ENCODE results near the gene CCDC144A.
"Not testable (repeated sequence)": the region's sequence is repeated elsewhere in the genome, so short reads cannot be mapped to it uniquely, and the experiment has no call there.

The CCDC144A gene

DNA sequence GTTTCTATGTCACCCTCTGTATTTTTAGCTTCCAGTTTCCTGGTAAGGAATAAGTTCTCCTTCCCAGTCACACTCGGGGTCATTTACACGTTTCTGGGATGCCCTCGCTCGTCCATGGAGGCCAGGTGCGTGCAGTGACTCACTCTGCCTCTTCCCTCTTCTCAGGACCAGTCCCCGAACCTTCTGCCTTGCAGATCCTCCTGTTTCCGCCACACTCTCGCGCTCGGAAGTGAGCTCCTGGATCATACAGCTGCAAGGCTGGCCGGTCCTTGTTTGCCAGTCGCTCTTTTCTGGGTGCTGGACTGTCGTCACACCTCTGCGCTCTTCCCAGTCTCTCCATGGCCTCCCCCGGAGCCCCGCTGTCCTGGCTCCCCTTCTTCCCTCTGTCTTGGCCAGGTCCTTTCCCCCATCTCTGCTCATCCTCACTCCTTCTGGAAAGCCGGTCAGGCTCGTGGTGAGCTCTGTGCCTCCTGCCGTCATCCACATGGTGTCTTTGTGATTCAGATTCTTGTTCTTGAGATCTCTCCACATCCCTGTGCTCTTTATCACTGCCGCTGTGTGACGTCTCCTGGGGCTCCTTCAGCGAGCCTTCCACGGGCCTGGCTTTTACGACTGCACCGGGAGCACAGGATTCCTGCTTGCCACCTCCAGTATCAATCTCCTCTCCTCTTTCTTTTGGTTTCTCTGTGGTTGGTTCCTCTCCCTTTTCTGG, 55.6 kb downstream of the CCDC144A start:
- not testable (repeated sequence) for H2BK120ac ChIP-seq (ENCODE audit: insufficient read depth, low read length, poor library complexity); H3K14ac ChIP-seq (ENCODE audit: low read length); H3K4me3 ChIP-seq (ENCODE audit: low read depth, low read length); H3K9ac ChIP-seq (ENCODE audit: low read length); H3K18ac ChIP-seq (ENCODE audit: low read length); H2AK5ac ChIP-seq (ENCODE audit: low read length); H3K79me2 ChIP-seq (ENCODE audit: control insufficient read depth, insufficient read depth, low read length, poor library complexity); H2BK12ac ChIP-seq (ENCODE audit: low read length); H3K9me3 ChIP-seq (ENCODE audit: insufficient read depth, low read depth, low read length); H3K79me1 ChIP-seq (ENCODE audit: low read length); H3K23ac ChIP-seq (ENCODE audit: low read length); H2BK5ac ChIP-seq (ENCODE audit: low read depth, low read length, poor library complexity); H3K27me3 ChIP-seq (ENCODE audit: insufficient read depth, low read length); H3K27ac ChIP-seq (ENCODE audit: low read depth, low read length); H3K4me1 ChIP-seq (ENCODE audit: control insufficient read depth in 1 of 2, insufficient read depth in 2 of 2, low read length in 2 of 2); H2AFZ ChIP-seq (ENCODE audit: insufficient read depth, low read length, poor library complexity); H4K8ac ChIP-seq (ENCODE audit: low read depth, low read length); H4K91ac ChIP-seq (ENCODE audit: low read depth, low read length); H3K4ac ChIP-seq (ENCODE audit: low read depth, low read length); H4K12ac ChIP-seq (ENCODE audit: low read depth, low read length); H3K36me3 ChIP-seq (ENCODE audit: control insufficient read depth in 1 of 2, insufficient read depth in 2 of 2, low read length in 2 of 2)
- WGBS (ENCODE audit: extremely low coverage, insufficient coverage, insufficient read length), result no CpG with 5 or more reads among the region's 25 CpGs
- peak overlapping the region; percentile 47 for H3K4me2 ChIP-seq (ENCODE audit: low read length)
- DNase-seq, result peak; percentile 58 to 70

DNA sequence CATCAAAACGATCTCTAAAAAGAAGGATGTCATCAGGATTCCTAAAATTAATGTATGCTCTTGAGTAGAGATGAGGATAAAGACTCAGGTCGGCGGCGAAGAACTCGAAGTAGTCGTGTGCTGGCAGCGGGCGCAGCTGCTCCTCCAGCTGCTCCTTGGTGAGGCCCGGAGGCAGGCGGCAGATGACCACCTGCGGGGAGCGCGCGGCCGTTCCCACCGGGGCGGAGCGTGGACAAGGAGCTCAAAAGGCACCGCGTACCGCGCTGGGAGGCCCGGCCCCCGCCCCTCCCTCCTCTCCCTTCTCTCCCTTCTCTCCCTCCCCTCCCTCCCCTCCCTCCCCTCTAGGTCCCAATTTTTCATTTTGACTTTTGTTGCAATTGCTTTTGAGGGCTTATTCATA, 56.5 kb downstream of the CCDC144A start:
- not testable (repeated sequence) for H2BK5ac ChIP-seq (ENCODE audit: low read depth, low read length, poor library complexity); H2AFZ ChIP-seq (ENCODE audit: insufficient read depth, low read length, poor library complexity); H3K9me3 ChIP-seq (ENCODE audit: insufficient read depth, low read depth, low read length); H3K14ac ChIP-seq (ENCODE audit: low read length); H4K91ac ChIP-seq (ENCODE audit: low read depth, low read length); H3K4ac ChIP-seq (ENCODE audit: low read depth, low read length); H3K4me1 ChIP-seq (ENCODE audit: control insufficient read depth in 1 of 2, insufficient read depth in 2 of 2, low read length in 2 of 2); H4K12ac ChIP-seq (ENCODE audit: low read depth, low read length); H2BK12ac ChIP-seq (ENCODE audit: low read length); H3K23ac ChIP-seq (ENCODE audit: low read length); H3K79me1 ChIP-seq (ENCODE audit: low read length); H3K27me3 ChIP-seq (ENCODE audit: insufficient read depth, low read length); H4K8ac ChIP-seq (ENCODE audit: low read depth, low read length); H3K36me3 ChIP-seq (ENCODE audit: control insufficient read depth in 1 of 2, insufficient read depth in 2 of 2, low read length in 2 of 2); H3K9ac ChIP-seq (ENCODE audit: low read length); H3K79me2 ChIP-seq (ENCODE audit: control insufficient read depth, insufficient read depth, low read length, poor library complexity); H3K27ac ChIP-seq (ENCODE audit: low read depth, low read length); H3K18ac ChIP-seq (ENCODE audit: low read length); H3K4me3 ChIP-seq (ENCODE audit: low read depth, low read length); H2AK5ac ChIP-seq (ENCODE audit: low read length); H2BK120ac ChIP-seq (ENCODE audit: insufficient read depth, low read length, poor library complexity); H3K4me2 ChIP-seq (ENCODE audit: low read length)
- DNase-seq, result peak; percentile 30 to 46
- no CpG with 5 or more reads among the region's 24 CpGs for WGBS (ENCODE audit: extremely low coverage, insufficient coverage, insufficient read length)

DNA sequence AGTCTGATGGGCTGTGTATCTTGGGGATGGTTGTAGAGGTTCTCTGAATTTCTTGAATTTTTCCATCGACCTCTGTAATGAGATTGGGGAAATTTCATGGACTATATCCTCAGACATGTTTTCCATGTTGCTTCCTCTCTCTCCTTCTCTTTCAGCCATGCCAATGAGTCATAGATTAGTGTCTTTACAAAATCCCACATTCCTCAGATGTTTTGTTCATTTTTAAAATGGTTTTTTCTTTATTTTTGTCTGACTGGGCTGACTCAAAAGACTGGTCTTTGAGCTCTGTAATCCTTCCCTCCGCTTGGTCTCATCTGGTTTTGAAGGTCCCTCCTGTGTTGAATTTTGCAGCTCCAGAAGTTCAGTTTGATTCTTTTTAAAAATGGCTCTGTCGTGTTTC, 60.5 kb downstream of the CCDC144A start:
- not testable (repeated sequence) for H4K91ac ChIP-seq (ENCODE audit: low read depth, low read length); H3K4me3 ChIP-seq (ENCODE audit: low read depth, low read length); H3K23ac ChIP-seq (ENCODE audit: low read length); H3K36me3 ChIP-seq (ENCODE audit: control insufficient read depth in 1 of 2, insufficient read depth in 2 of 2, low read length in 2 of 2); H2AFZ ChIP-seq (ENCODE audit: insufficient read depth, low read length, poor library complexity); H3K79me2 ChIP-seq (ENCODE audit: control insufficient read depth, insufficient read depth, low read length, poor library complexity); H3K9ac ChIP-seq (ENCODE audit: low read length); H3K27ac ChIP-seq (ENCODE audit: low read depth, low read length); H2BK12ac ChIP-seq (ENCODE audit: low read length); H3K4ac ChIP-seq (ENCODE audit: low read depth, low read length); H3K4me2 ChIP-seq (ENCODE audit: low read length); H3K79me1 ChIP-seq (ENCODE audit: low read length); H3K18ac ChIP-seq (ENCODE audit: low read length); H4K8ac ChIP-seq (ENCODE audit: low read depth, low read length); H4K12ac ChIP-seq (ENCODE audit: low read depth, low read length); H3K9me3 ChIP-seq (ENCODE audit: insufficient read depth, low read depth, low read length); H2AK5ac ChIP-seq (ENCODE audit: low read length); H3K14ac ChIP-seq (ENCODE audit: low read length); H3K4me1 ChIP-seq (ENCODE audit: control insufficient read depth in 1 of 2, insufficient read depth in 2 of 2, low read length in 2 of 2); H3K27me3 ChIP-seq (ENCODE audit: insufficient read depth, low read length); H2BK120ac ChIP-seq (ENCODE audit: insufficient read depth, low read length, poor library complexity); H2BK5ac ChIP-seq (ENCODE audit: low read depth, low read length, poor library complexity)
- WGBS (ENCODE audit: extremely low coverage, insufficient coverage, insufficient read length), result no CpG with 5 or more reads among the region's 3 CpGs
- DNase-seq, result peak in 1 of 2 donors; percentile 9

DNA sequence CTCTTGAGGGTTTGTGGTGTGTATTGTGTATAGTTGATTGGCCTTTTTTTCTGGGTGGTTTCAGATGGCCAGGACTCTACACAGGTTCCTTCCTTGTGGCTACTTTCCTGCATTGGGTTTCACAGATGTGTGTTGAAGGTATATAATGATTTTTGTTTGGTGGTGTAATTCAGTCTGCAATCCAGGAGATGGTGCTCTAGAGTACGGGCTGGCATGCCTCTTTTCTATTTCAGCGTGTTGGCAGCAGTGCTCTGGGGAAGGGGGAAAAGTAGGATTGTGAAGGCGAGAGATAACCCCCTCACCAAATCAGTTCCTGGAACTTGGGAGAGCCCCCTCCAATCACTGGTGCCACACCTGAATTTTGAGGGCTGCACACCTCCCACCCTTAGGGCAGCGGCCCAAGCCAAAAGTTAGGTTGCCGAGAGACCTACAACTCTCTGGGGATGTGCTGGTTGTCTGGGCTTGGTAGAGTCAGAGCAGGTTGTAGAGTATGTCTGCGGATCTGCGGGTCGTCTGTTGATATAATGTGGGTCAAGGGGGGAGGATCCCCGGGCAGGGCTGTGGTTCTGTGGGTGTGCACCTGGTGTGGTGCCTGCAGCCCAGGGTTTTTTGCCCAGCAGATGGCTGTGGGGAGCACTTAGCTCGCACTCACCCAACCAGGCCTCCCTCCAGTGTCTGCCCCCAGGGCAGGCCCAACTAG, 61.3 kb downstream of the CCDC144A start:
- H2BK5ac ChIP-seq (ENCODE audit: low read depth, low read length, poor library complexity); H2AFZ ChIP-seq (ENCODE audit: insufficient read depth, low read length, poor library complexity); H2BK12ac ChIP-seq (ENCODE audit: low read length); H3K18ac ChIP-seq (ENCODE audit: low read length); H3K9me3 ChIP-seq (ENCODE audit: insufficient read depth, low read depth, low read length); H3K23ac ChIP-seq (ENCODE audit: low read length); H4K12ac ChIP-seq (ENCODE audit: low read depth, low read length); H3K36me3 ChIP-seq (ENCODE audit: control insufficient read depth in 1 of 2, insufficient read depth in 2 of 2, low read length in 2 of 2); H2BK120ac ChIP-seq (ENCODE audit: insufficient read depth, low read length, poor library complexity); H3K4ac ChIP-seq (ENCODE audit: low read depth, low read length); H4K91ac ChIP-seq (ENCODE audit: low read depth, low read length); H3K4me1 ChIP-seq (ENCODE audit: control insufficient read depth in 1 of 2, insufficient read depth in 2 of 2, low read length in 2 of 2); H3K27me3 ChIP-seq (ENCODE audit: insufficient read depth, low read length); H3K9ac ChIP-seq (ENCODE audit: low read length); H3K79me1 ChIP-seq (ENCODE audit: low read length); H3K4me2 ChIP-seq (ENCODE audit: low read length); H3K14ac ChIP-seq (ENCODE audit: low read length); H2AK5ac ChIP-seq (ENCODE audit: low read length); H3K79me2 ChIP-seq (ENCODE audit: control insufficient read depth, insufficient read depth, low read length, poor library complexity); H3K27ac ChIP-seq (ENCODE audit: low read depth, low read length); H3K4me3 ChIP-seq (ENCODE audit: low read depth, low read length); H4K8ac ChIP-seq (ENCODE audit: low read depth, low read length): not testable (repeated sequence)
- peak in 1 of 2 donors; percentile 62 for DNase-seq
- WGBS (ENCODE audit: extremely low coverage, insufficient coverage, insufficient read length), result no CpG with 5 or more reads among the region's 10 CpGs
